Loucy (cell line): ENCODE data around the gene LCN15.

Source experiments
- H2AFZ ChIP-seq: fragments of 200-600 bp; sonication (generic); 2 replicates; pipeline ENCODE4 v1.6.0; 2016; ENCODE audit warnings: antibody characterized with exemption, mild to moderate bottlenecking, low read length, moderate library complexity
- H3F3A ChIP-seq: fragments of 200-600 bp; 2 replicates; pipeline ENCODE4 v1.6.0; 2016; ENCODE audit warnings: antibody characterized with exemption, low read depth, mild to moderate bottlenecking
- H3K27me3 ChIP-seq: fragments of 200-600 bp; sonication (generic); 2 replicates; pipeline ENCODE4 v1.6.1; 2014; ENCODE audit warnings: low read length, mild to moderate bottlenecking; ENCODE audit not compliant: insufficient read depth, poor library complexity, severe bottlenecking
- H3K36me3 ChIP-seq: fragments of 200-600 bp; sonication (generic); 2 replicates; pipeline ENCODE4 v1.6.1; 2016; ENCODE audit warnings: low read length; ENCODE audit not compliant: insufficient read depth
- H3K4me1 ChIP-seq: fragments of 200-600 bp; sonication (generic); 2 replicates; pipeline ENCODE4 v1.5.1; 2014; ENCODE audit warnings: low read length, mild to moderate bottlenecking; ENCODE audit not compliant: insufficient read depth, poor library complexity, severe bottlenecking
- H3K4me2 ChIP-seq: fragments of 200-600 bp; sonication (generic); 2 replicates; pipeline ENCODE4 v1.6.0; 2014; ENCODE audit warnings: antibody characterized with exemption, low read length, low read depth, mild to moderate bottlenecking; ENCODE audit not compliant: poor library complexity, severe bottlenecking
- H3K4me3 ChIP-seq: fragments of 200-600 bp; sonication (generic); 2 replicates; pipeline ENCODE4 v1.5.1; 2014; ENCODE audit warnings: low read length, mild to moderate bottlenecking, mixed read lengths; ENCODE audit not compliant: poor library complexity, severe bottlenecking
- H3K79me2 ChIP-seq: fragments of 200-600 bp; sonication (generic); 2 replicates; pipeline ENCODE4 v1.6.1; 2014; ENCODE audit warnings: low read length; ENCODE audit not compliant: insufficient read depth
- H3K9ac ChIP-seq: fragments of 200-600 bp; sonication (generic); 2 replicates; pipeline ENCODE4 v1.6.0; 2014; ENCODE audit warnings: mild to moderate bottlenecking, low read depth, low read length, moderate library complexity; ENCODE audit not compliant: poor library complexity, severe bottlenecking
- H3K9me2 ChIP-seq: fragments of 200-600 bp; sonication (generic); replicated peaks from 2 replicates; pipeline ENCODE4 v1.6.1; 2016; ENCODE audit warnings: low read depth, low read length, mixed read lengths
- H3K9me3 ChIP-seq: fragments of 200-600 bp; sonication (generic); 2 replicates; pipeline ENCODE4 v1.6.1; 2014; ENCODE audit warnings: mild to moderate bottlenecking, antibody characterized with exemption, low read length, low read depth; ENCODE audit not compliant: insufficient read depth
- H4K20me1 ChIP-seq: fragments of 200-600 bp; sonication (generic); 2 replicates; pipeline ENCODE4 v1.6.0; 2014; ENCODE audit warnings: antibody characterized with exemption, low read length, mild to moderate bottlenecking; ENCODE audit not compliant: insufficient read depth, poor library complexity, severe bottlenecking
- EZH2phosphoT487 ChIP-seq: fragments of 200-600 bp; IDR thresholded peaks from 2 replicates; pipeline ENCODE4 v1.6.1; 2018; ENCODE audit warnings: antibody characterized with exemption, mild to moderate bottlenecking, moderate library complexity, borderline replicate concordance
- TF ChIP-seq, protein P1 (sequence below): fragments of 200-600 bp; sonication (generic); conservative IDR thresholded peaks from 2 replicates; pipeline ENCODE4 v1.5.1; 2014; ENCODE audit warnings: mild to moderate bottlenecking, antibody characterized with exemption, low read length

The LCN15 gene

DNA sequence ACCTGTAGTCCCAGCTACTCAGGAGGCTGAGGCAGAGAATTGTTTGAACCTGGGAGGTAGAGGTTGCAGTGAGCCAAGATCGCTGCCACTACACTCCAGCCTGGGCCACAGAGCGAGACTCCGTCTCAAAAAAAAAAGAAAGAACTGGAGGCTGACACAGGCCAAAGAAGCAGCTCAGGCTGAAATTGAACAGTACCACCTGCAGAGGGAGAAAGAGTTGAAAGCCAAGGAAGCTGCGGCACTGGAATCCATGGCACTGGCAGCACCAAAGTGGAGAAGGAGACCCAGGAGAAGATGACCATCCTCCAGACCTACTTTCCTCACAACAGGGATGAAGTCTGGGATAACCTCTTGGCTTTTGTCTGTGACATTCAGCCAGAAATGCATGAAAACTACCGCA is 15.5 kb upstream of the LCN15 start:
- H2AFZ ChIP-seq, result no peak overlapping the region
- no peaks in the 10 kb centered on the region for H3K27me3 ChIP-seq
- no peaks in the 10 kb centered on the region for H3K36me3 ChIP-seq
- TF ChIP-seq EZH2phosphoT487, result no peak
- TF ChIP-seq, protein P1, sequence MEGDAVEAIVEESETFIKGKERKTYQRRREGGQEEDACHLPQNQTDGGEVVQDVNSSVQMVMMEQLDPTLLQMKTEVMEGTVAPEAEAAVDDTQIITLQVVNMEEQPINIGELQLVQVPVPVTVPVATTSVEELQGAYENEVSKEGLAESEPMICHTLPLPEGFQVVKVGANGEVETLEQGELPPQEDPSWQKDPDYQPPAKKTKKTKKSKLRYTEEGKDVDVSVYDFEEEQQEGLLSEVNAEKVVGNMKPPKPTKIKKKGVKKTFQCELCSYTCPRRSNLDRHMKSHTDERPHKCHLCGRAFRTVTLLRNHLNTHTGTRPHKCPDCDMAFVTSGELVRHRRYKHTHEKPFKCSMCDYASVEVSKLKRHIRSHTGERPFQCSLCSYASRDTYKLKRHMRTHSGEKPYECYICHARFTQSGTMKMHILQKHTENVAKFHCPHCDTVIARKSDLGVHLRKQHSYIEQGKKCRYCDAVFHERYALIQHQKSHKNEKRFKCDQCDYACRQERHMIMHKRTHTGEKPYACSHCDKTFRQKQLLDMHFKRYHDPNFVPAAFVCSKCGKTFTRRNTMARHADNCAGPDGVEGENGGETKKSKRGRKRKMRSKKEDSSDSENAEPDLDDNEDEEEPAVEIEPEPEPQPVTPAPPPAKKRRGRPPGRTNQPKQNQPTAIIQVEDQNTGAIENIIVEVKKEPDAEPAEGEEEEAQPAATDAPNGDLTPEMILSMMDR, result no peak; the same call in 1 of the 2 replicates
- no peaks in the 10 kb centered on the region for H3K9me2 ChIP-seq
- no peak overlapping the region for H3K9ac ChIP-seq
- no peaks in the 10 kb centered on the region for H4K20me1 ChIP-seq
- H3K4me1 ChIP-seq, result no peaks in the 10 kb centered on the region
- no peak overlapping the region for H3K4me3 ChIP-seq
- H3K9me3 ChIP-seq, result no peaks in the 10 kb centered on the region
- H3K79me2 ChIP-seq, result no peaks in the 10 kb centered on the region
- no peaks in the 10 kb centered on the region for H3F3A ChIP-seq
- no peak overlapping the region for H3K4me2 ChIP-seq

DNA sequence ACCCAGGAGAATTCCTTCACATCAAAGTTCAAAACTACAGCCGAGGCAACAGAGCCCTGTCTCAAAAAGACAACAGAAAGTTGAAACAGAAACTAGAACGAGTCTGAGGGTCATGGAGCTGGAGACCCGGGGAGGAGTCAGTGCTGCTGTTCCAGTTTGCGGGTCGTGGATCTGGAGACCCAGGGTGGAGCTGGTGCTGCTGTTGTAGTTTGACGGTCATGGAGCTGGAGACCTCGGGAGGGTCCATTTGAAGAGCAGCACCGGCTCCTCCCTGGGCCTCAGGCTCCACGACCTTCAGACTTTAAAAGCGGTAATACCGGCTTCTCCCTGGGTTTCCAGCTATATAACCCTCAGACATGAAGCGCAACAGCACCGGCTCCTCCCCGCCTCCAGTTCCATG is 13.0 kb upstream of the LCN15 start:
- H3K27me3 ChIP-seq, result no peaks in the 10 kb centered on the region
- no peak overlapping the region for H3K4me3 ChIP-seq
- no peak overlapping the region for H3K4me2 ChIP-seq
- no peak for TF ChIP-seq EZH2phosphoT487
- TF ChIP-seq, protein P1, result no peak
- H3K9me3 ChIP-seq, result no peaks in the 10 kb centered on the region; the same call in 1 of the 2 replicates
- H3K4me1 ChIP-seq, result peaks cover 6% of the 10 kb centered on the region
- no peaks in the 10 kb centered on the region for H4K20me1 ChIP-seq
- H3K9me2 ChIP-seq, result no peaks in the 10 kb centered on the region
- no peak overlapping the region for H2AFZ ChIP-seq
- H3F3A ChIP-seq, result no peaks in the 10 kb centered on the region
- no peaks in the 10 kb centered on the region for H3K79me2 ChIP-seq
- H3K36me3 ChIP-seq, result no peaks in the 10 kb centered on the region
- no peak overlapping the region for H3K9ac ChIP-seq

DNA sequence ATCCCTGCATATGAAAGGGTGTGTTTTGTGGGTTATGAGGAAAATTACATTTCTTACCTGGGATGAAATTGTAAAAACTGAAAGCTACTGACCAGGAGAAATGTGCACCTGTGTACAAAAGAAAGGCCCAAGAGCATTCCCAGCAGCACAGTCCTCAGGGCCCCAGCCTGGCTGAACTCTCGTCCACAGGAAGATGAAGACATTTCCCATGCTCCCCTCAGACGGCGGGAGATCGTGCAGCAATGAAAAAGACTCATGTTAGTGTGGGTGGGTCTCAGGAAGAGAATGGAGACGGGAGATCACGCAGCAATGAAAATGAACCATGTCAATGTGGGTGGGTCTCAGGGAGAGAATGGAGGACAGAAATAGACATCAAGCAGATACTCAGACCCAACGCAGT is 12.6 kb upstream of the LCN15 start:
- H3K36me3 ChIP-seq, result no peaks in the 10 kb centered on the region
- TF ChIP-seq, protein P1, result no peak
- TF ChIP-seq EZH2phosphoT487, result no peak
- H3K27me3 ChIP-seq, result no peaks in the 10 kb centered on the region
- H3K9me3 ChIP-seq, result no peaks in the 10 kb centered on the region; the same call in 1 of the 2 replicates
- H3F3A ChIP-seq, result no peaks in the 10 kb centered on the region
- H2AFZ ChIP-seq, result no peak overlapping the region
- no peak overlapping the region for H3K4me2 ChIP-seq
- H3K4me3 ChIP-seq, result no peak overlapping the region
- no peaks in the 10 kb centered on the region for H3K9me2 ChIP-seq
- peaks cover 6% of the 10 kb centered on the region for H3K4me1 ChIP-seq
- no peaks in the 10 kb centered on the region for H4K20me1 ChIP-seq
- no peaks in the 10 kb centered on the region for H3K79me2 ChIP-seq
- no peak overlapping the region for H3K9ac ChIP-seq
